HepG2 (cell line): ENCODE data around the gene CHMP5. TPM values are rescaled to one million over a fixed set of nuclear protein-coding genes. Genes with fewer than 3 reads are reported as not detected.

Experiments used
- AKNA ChIP-seq: sonication (generic); formaldehyde crosslinking; IDR thresholded peaks from 2 replicates; pipeline ENCODE4 v1.4.0; 2020; ENCODE audit warnings: missing genetic modification reagents, borderline replicate concordance
- CENPBD1 ChIP-seq: sonication (generic); formaldehyde crosslinking; IDR thresholded peaks from 2 replicates; pipeline ENCODE4 v1.8.0; 2022; ENCODE audit warnings: missing genetic modification reagents, low read depth, mild to moderate bottlenecking, borderline replicate concordance
- GABPA ChIP-seq, 2 experiments: IDR thresholded peaks; 2 replicates each; pipeline ENCODE4 v1.6.1; 2011 to 2016; ENCODE audit warnings: low read depth in 2 of 2, low read length in 1 of 2, missing biosample characterization in 1 of 2, missing genetic modification characterization in 1 of 2
- HDAC1 ChIP-seq: sonication (generic); formaldehyde crosslinking; IDR thresholded peaks from 2 replicates; pipeline ENCODE4 v1.5.1; 2020; ENCODE audit warnings: mild to moderate bottlenecking, missing genetic modification reagents
- HNRNPLL ChIP-seq: fragments of 200-400 bp; formaldehyde crosslinking; IDR thresholded peaks from 2 replicates; pipeline ENCODE4 v1.6.1; 2017; ENCODE audit warnings: mild to moderate bottlenecking, low read depth, low read length; ENCODE audit not compliant: poor library complexity, severe bottlenecking
- KDM1A ChIP-seq: IDR thresholded peaks from 2 replicates; pipeline ENCODE4 v1.6.1; 2016; ENCODE audit warnings: missing compliant biosample characterization
- MLLT10 ChIP-seq: sonication (generic); formaldehyde crosslinking; IDR thresholded peaks from 2 replicates; pipeline ENCODE4 v1.4.0; 2020; ENCODE audit warnings: missing genetic modification reagents
- MXI1 ChIP-seq: IDR thresholded peaks from 3 replicates; pipeline ENCODE4 v1.6.1; 2012; ENCODE audit warnings: low read depth, low read length, inconsistent platforms, borderline replicate concordance
- NCOA2 ChIP-seq: sonication (generic); formaldehyde crosslinking; IDR thresholded peaks from 2 replicates; pipeline ENCODE4 v1.8.0; 2022; ENCODE audit warnings: inconsistent platforms
- PHF8 ChIP-seq: sonication (generic); formaldehyde crosslinking; IDR thresholded peaks from 2 replicates; pipeline ENCODE4 v1.5.0; 2020; ENCODE audit warnings: missing genetic modification reagents
- RFX3 ChIP-seq: IDR thresholded peaks from 2 replicates; pipeline ENCODE4 v1.6.1; 2016; ENCODE audit warnings: missing biosample characterization, missing genetic modification reagents
- SP2 ChIP-seq: sonication (generic); formaldehyde crosslinking; IDR thresholded peaks from 2 replicates; pipeline ENCODE4 v1.5.1; 2020; ENCODE audit warnings: mild to moderate bottlenecking, missing genetic modification reagents
- STAT5B ChIP-seq: sonication (generic); formaldehyde crosslinking; IDR thresholded peaks from 2 replicates; pipeline ENCODE4 v1.4.0; 2020; ENCODE audit warnings: missing genetic modification reagents
- ZBTB7A ChIP-seq: sonication (generic); formaldehyde crosslinking; IDR thresholded peaks from 2 replicates; pipeline ENCODE4 v1.8.0; 2022; ENCODE audit warnings: mild to moderate bottlenecking, missing genetic modification reagents
- ZBTB8A ChIP-seq: sonication (generic); formaldehyde crosslinking; IDR thresholded peaks from 2 replicates; pipeline ENCODE4 v1.4.0; 2020; ENCODE audit warnings: mild to moderate bottlenecking, low read depth, missing genetic modification reagents, borderline replicate concordance
- ZFP90 ChIP-seq: sonication (generic); formaldehyde crosslinking; IDR thresholded peaks from 2 replicates; pipeline ENCODE4 v1.8.0; 2022; ENCODE audit warnings: missing genetic modification reagents, mild to moderate bottlenecking, inconsistent platforms, borderline replicate concordance
- ZIK1 ChIP-seq: sonication (generic); formaldehyde crosslinking; IDR thresholded peaks from 2 replicates; pipeline ENCODE4 v1.5.0; 2020; ENCODE audit warnings: mild to moderate bottlenecking, low read depth, missing genetic modification reagents, borderline replicate concordance
- ZNF124 ChIP-seq: sonication (generic); formaldehyde crosslinking; IDR thresholded peaks from 2 replicates; pipeline ENCODE4 v1.4.0; 2020; ENCODE audit warnings: missing genetic modification reagents
- ZNF44 ChIP-seq: sonication (generic); formaldehyde crosslinking; IDR thresholded peaks from 2 replicates; pipeline ENCODE4 v1.5.1; 2020; ENCODE audit warnings: mild to moderate bottlenecking, missing genetic modification reagents
- ZNF569 ChIP-seq: sonication (generic); formaldehyde crosslinking; IDR thresholded peaks from 2 replicates; pipeline ENCODE4 v1.5.0; 2020; ENCODE audit warnings: mild to moderate bottlenecking, missing genetic modification reagents, moderate library complexity, borderline replicate concordance
- ZNF691 ChIP-seq: sonication (generic); formaldehyde crosslinking; IDR thresholded peaks from 2 replicates; pipeline ENCODE4 v1.4.0; 2020; ENCODE audit warnings: missing genetic modification reagents, low read depth, mild to moderate bottlenecking, borderline replicate concordance
- ZNF709 ChIP-seq: sonication (generic); formaldehyde crosslinking; IDR thresholded peaks from 2 replicates; pipeline ENCODE4 v1.5.0; 2020; ENCODE audit warnings: mild to moderate bottlenecking, missing genetic modification reagents
- ZNF83 ChIP-seq: sonication (generic); formaldehyde crosslinking; IDR thresholded peaks from 2 replicates; pipeline ENCODE4 v1.4.0; 2020; ENCODE audit warnings: missing genetic modification reagents, mild to moderate bottlenecking, borderline replicate concordance
- ZNF850 ChIP-seq: sonication (generic); formaldehyde crosslinking; conservative IDR thresholded peaks from 2 replicates; pipeline ENCODE4 v1.9.0; 2021; ENCODE audit warnings: mild to moderate bottlenecking, missing genetic modification reagents
- polyA plus RNA-seq, 8 experiments: library from polyadenylated mRNA; depleted of rRNA in 3 of 8; stranded (reverse) in 7 of 8; unstranded in 1 of 8; fragments of >200 nt; fragmentation: Illumina TruSeq in 4 of 8; extraction: Trizol in 4 of 8; gene quantifications; 2 replicates each; pipeline versions ENCODE4 v1.2.1 to v1.2.3, GENCODE V29; 2011 to 2016; ENCODE audit warnings: low read depth in 4 of 8, missing spikeins in 1 of 8, mixed read lengths in 1 of 8; ENCODE audit not compliant: insufficient read depth in 1 of 8
- total RNA-seq, 5 experiments: library from RNA; depleted of rRNA; stranded (reverse); fragments of >200 nt; fragmentation: Illumina TruSeq; extraction: Trizol; gene quantifications; 2 replicates each; pipeline ENCODE4 v1.2.3, GENCODE V29; 2016; ENCODE audit warnings: low read depth in 1 of 5

Gene CHMP5
- total and polyA plus RNA-seq, 2 of the 13 experiments (the other 11 are each of a cell fraction or from before 2014, with no cell fraction given): 46.0 to 57.3 TPM

GRCh38 chr9:33290247-33291030, 25.6 kb downstream of the CHMP5 start, which contains the start of gene NFX1 (continued):
- TF ChIP-seq ZNF44 (CRISPR knock-in tag): peak; percentile 97
- no peak for TF ChIP-seq AKNA
- TF ChIP-seq ZBTB7A (CRISPR knock-in tag): no peak
- no peak for TF ChIP-seq KDM1A
- TF ChIP-seq RFX3 (CRISPR knock-in tag): no peak
- peak; percentile 79 for TF ChIP-seq GABPA (IDR thresholded peaks at IDR 0.05; ENCODE audit: low read depth, low read length)
- peak; percentile 95 for TF ChIP-seq GABPA (CRISPR knock-in tag; IDR thresholded peaks at IDR 0.05; ENCODE audit: low read depth)
- TF ChIP-seq HNRNPLL: peak; percentile 82
- TF ChIP-seq NCOA2 (CRISPR knock-in tag): peak; percentile 57
- TF ChIP-seq CENPBD1 (CRISPR knock-in tag): no peak
- TF ChIP-seq ZNF124 (CRISPR knock-in tag): peak; percentile 41; the same call in 1 of the 2 replicates
- TF ChIP-seq ZNF691 (CRISPR knock-in tag): 0 out of 2 replicates have a peak, but pooled peaks have one; percentile 44
- TF ChIP-seq MLLT10: 0 out of 2 replicates have a peak, but pooled peaks have one; percentile 41
- TF ChIP-seq ZNF850 (CRISPR knock-in tag): 0 out of 2 replicates have a peak, but pooled peaks have one; percentile 38
- TF ChIP-seq ZNF83 (CRISPR knock-in tag): no peak; the same call in 1 of the 2 replicates
- TF ChIP-seq ZNF709 (CRISPR knock-in tag): peak; percentile 97
- TF ChIP-seq STAT5B (CRISPR knock-in tag): no peak
- peak; percentile 98 for TF ChIP-seq HDAC1
- TF ChIP-seq ZFP90: no peak; the same call in none of the 2 replicates
- TF ChIP-seq ZBTB8A (CRISPR knock-in tag): peak; percentile 50; the same call in 1 of the 2 replicates
- no peak; the same call in 1 of the 2 replicates for TF ChIP-seq SP2 (CRISPR knock-in tag)
- peak; percentile 95 for TF ChIP-seq PHF8 (CRISPR knock-in tag)
- no peak; the same call in 1 of the 2 replicates for TF ChIP-seq ZNF569 (CRISPR knock-in tag)
- no peak; the same call in 1 of the 2 replicates for TF ChIP-seq ZIK1 (CRISPR knock-in tag)
- TF ChIP-seq MXI1: peak; percentile 94; the same call in 2 of the 3 replicates
